ENCODE data around the gene INSIG1.

INSIG1 gene

DNA sequence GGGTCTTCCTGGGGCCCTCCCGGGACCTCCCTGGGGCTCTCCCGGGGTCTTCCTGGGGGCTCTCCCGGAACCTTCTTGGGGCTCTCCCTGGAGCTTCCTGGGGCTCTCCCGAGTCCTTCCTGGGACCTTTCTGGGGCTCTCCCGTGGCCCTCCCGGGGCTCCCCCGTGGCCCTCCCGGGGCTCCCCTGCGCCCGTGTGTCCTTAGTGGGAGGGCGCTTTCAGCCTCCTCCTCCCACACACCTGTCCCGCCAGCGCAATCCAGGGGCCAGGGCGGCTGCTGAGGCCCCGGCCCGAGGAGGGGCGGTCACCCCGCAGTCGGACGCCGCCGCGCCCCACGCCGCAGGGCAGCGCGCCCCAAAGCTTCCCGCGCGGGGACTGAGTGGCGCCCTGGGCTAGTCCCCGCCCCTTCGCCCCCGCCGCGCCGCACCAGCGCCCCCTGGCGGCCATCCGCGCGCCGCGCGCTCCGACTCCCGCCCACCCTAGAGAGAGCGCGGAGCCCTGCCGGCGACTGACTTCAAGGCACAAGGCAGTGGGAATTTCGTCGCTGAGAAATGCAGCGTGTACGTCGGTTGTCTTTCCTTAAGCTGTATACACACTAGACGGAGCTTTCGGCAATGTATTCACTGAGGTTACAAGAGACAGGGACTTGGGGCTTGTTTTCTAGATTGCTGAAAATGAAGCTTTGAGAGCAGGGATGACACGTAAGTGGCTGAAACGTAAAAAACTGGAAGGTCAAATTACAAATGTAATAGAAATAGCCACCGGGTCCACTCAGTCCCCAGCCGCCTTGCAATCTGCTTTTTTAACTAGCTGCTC lies 47.1 kb downstream of the INSIG1 start:
- no peaks in the 10 kb centered on the region for H3K9me3 ChIP-seq (ENCODE audit: control insufficient read depth, insufficient read depth, low read depth, low read length)
- H3K36me3 ChIP-seq (ENCODE audit: control insufficient read depth in 2 of 2, insufficient read depth in 1 of 2, low read length in 2 of 2): no peaks in the 10 kb centered on the region
- H3K4me3 ChIP-seq (ENCODE audit: low read depth, low read length): peak overlapping the region; percentile 38
- peak overlapping the region; percentile 60; the same call in 1 of the 2 replicates for H3K27ac ChIP-seq (ENCODE audit: extremely low read depth, low read depth, low read length)
- ChIA-PET POLR2A (interaction anchor here (1.0 kb wide), 2 partner anchors 342 to 416 kb away, joined by 3 read pairs; partner anchors contain the start of gene PAXIP1), CTCF (interaction anchor here (0.5 to 3.3 kb wide), 60 partner anchors 8 to 559 kb away, joined by 3 to 29 read pairs (median 4); no protein-coding TSS in a partner anchor)
- no peaks in the 10 kb centered on the region for H3K4me1 ChIP-seq (ENCODE audit: control insufficient read depth, insufficient read depth, low read length)
- TF ChIP-seq ZNF561 (tag by site-specific recombination; IDR thresholded peaks at IDR 0.05; ENCODE audit: borderline replicate concordance): peak; percentile 81
- no peak for TF ChIP-seq ZBTB48 (tag by site-specific recombination; IDR thresholded peaks at IDR 0.05)
- TF ChIP-seq HOXC10 (CRISPR knock-in tag; IDR thresholded peaks at IDR 0.05): 0 out of 2 replicates have a peak, but pooled peaks have one; percentile 25
- no peak for TF ChIP-seq ZNF664 (tag by site-specific recombination; IDR thresholded peaks at IDR 0.05)
- TF ChIP-seq ZBTB44 (tag by site-specific recombination; IDR thresholded peaks at IDR 0.05): 0 out of 2 replicates have a peak, but pooled peaks have one; percentile 17
- no peak for TF ChIP-seq TCF7L2 (IDR thresholded peaks at IDR 0.05; ENCODE audit: borderline replicate concordance, low read depth, low read length)
- TF ChIP-seq CTCF (tag by site-specific recombination; IDR thresholded peaks at IDR 0.05): peak; percentile 42; the same call in 1 of the 2 replicates
- no peak for TF ChIP-seq ZNF311 (tag by site-specific recombination; IDR thresholded peaks at IDR 0.05; ENCODE audit: borderline replicate concordance)
- TF ChIP-seq ZNF140 (tag by site-specific recombination; IDR thresholded peaks at IDR 0.05): no peak
- TF ChIP-seq ZNF16 (tag by site-specific recombination; IDR thresholded peaks at IDR 0.05; ENCODE audit: low read depth): no peak
- TF ChIP-seq YY2 (tag by site-specific recombination; IDR thresholded peaks at IDR 0.05): no peak
- no peak for TF ChIP-seq REPIN1 (tag by site-specific recombination; IDR thresholded peaks at IDR 0.05; ENCODE audit: low read depth)
- TF ChIP-seq PBX3 (CRISPR knock-in tag; IDR thresholded peaks at IDR 0.05): peak; percentile 38; the same call in 1 of the 2 replicates
- TF ChIP-seq, protein P1, sequence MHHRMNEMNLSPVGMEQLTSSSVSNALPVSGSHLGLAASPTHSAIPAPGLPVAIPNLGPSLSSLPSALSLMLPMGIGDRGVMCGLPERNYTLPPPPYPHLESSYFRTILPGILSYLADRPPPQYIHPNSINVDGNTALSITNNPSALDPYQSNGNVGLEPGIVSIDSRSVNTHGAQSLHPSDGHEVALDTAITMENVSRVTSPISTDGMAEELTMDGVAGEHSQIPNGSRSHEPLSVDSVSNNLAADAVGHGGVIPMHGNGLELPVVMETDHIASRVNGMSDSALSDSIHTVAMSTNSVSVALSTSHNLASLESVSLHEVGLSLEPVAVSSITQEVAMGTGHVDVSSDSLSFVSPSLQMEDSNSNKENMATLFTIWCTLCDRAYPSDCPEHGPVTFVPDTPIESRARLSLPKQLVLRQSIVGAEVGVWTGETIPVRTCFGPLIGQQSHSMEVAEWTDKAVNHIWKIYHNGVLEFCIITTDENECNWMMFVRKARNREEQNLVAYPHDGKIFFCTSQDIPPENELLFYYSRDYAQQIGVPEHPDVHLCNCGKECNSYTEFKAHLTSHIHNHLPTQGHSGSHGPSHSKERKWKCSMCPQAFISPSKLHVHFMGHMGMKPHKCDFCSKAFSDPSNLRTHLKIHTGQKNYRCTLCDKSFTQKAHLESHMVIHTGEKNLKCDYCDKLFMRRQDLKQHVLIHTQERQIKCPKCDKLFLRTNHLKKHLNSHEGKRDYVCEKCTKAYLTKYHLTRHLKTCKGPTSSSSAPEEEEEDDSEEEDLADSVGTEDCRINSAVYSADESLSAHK (tag by site-specific recombination; IDR thresholded peaks at IDR 0.05): no peak
- TF ChIP-seq MEIS1 (CRISPR knock-in tag; IDR thresholded peaks at IDR 0.05; ENCODE audit: borderline replicate concordance): no peak
- no peak for TF ChIP-seq ZNF48 (tag by site-specific recombination; IDR thresholded peaks at IDR 0.05)
- peak; percentile 99 for TF ChIP-seq GLIS1 (tag by site-specific recombination; IDR thresholded peaks at IDR 0.05)
- peak; percentile 84 for TF ChIP-seq ZNF335 (tag by site-specific recombination; conservative IDR thresholded peaks at IDR 0.05)
- TF ChIP-seq ZBTB7A (tag by site-specific recombination; IDR thresholded peaks at IDR 0.05; ENCODE audit: low read depth): no peak
- no peak for TF ChIP-seq ZNF610 (tag by site-specific recombination; IDR thresholded peaks at IDR 0.05; ENCODE audit: borderline replicate concordance)
- peak; percentile 66; the same call in 1 of the 2 replicates for TF ChIP-seq ZBTB17 (tag by site-specific recombination; IDR thresholded peaks at IDR 0.05)
- no peak for TF ChIP-seq ZNF341 (tag by site-specific recombination; IDR thresholded peaks at IDR 0.05; ENCODE audit: low read depth)
- TF ChIP-seq ZNF2 (tag by site-specific recombination; IDR thresholded peaks at IDR 0.05): no peak
- peak; percentile 81 for TF ChIP-seq ZNF596 (tag by site-specific recombination; IDR thresholded peaks at IDR 0.05)
- TF ChIP-seq ZNF274 (IDR thresholded peaks at IDR 0.05; ENCODE audit: low read length): no peak
- TF ChIP-seq ZNF274 (tag by site-specific recombination; IDR thresholded peaks at IDR 0.05; ENCODE audit: borderline replicate concordance): no peak
- TF ChIP-seq ZNF707 (tag by site-specific recombination; IDR thresholded peaks at IDR 0.05): no peak
- no peak for TF ChIP-seq ZNF555 (tag by site-specific recombination; conservative IDR thresholded peaks at IDR 0.05)
- 0 out of 2 replicates have a peak, but pooled peaks have one; percentile 21 for TF ChIP-seq KLF1 (tag by site-specific recombination; IDR thresholded peaks at IDR 0.05)
- TF ChIP-seq ZNF132 (tag by site-specific recombination; IDR thresholded peaks at IDR 0.05; ENCODE audit: borderline replicate concordance): no peak
- TF ChIP-seq ZFP37 (tag by site-specific recombination; IDR thresholded peaks at IDR 0.05): no peak
- no peak for TF ChIP-seq MYNN (tag by site-specific recombination; IDR thresholded peaks at IDR 0.05; ENCODE audit: borderline replicate concordance)
